HCT116 (cell line): ENCODE measurements around the gene KCNJ14. TPM values are rescaled to one million over a fixed set of nuclear protein-coding genes. Genes with fewer than 3 reads are reported as not detected.

Experiments
- ATAC-seq: fragments of 200-7000 bp; cut with Tn5 transposase; 2 replicates; pipeline ENCODE4 v1.9.1; 2020; ENCODE audit warnings: mild to moderate bottlenecking, moderate library complexity
- BruUV-seq: library from RNA; stranded (reverse); fragments of 400-500 nt; replicated peaks from 2 replicates; lab custom pipeline; 2021; lab: Mats Ljungman, UMichigan
- CTCF ChIA-PET: fragments of 300-600 bp; sonication (Branson Sonifier 250); formaldehyde crosslinking; loops from one replicate; lab custom pipeline; 2021; ENCODE audit warnings: antibody characterized with exemption; lab: Charles Lee
- POLR2A ChIA-PET: fragments of 300-600, 350-600 bp; sonication (Branson Sonifier 250); formaldehyde crosslinking; loops from one replicate; lab custom pipeline; 2021; ENCODE audit warnings: antibody characterized with exemption; lab: Charles Lee
- RAD21 ChIA-PET, 2 experiments: fragments of 300-600 bp; sonication (Branson Sonifier 250); formaldehyde crosslinking; loops; one replicate each; lab custom pipeline; 2023; ENCODE audit warnings: low total read pairs in 2 of 2; ENCODE audit not compliant: uncharacterized antibody in 2 of 2, unreplicated experiment in 2 of 2, low non-redundant PET in 1 of 2; lab: Charles Lee
- DNase-seq: peaks from one replicate; pipeline ENCODE4 v3.0.0-alpha.2; 2010; ENCODE audit warnings: low read depth, low spot score
- H2AFZ ChIP-seq: fragments of 200-600 bp; shearing (Covaris generic), sonication (generic); 2 replicates; pipeline ENCODE4 v1.6.1; 2017; ENCODE audit warnings: low read depth, mixed run types, mixed read lengths, antibody characterized with exemption, low read length; ENCODE audit not compliant: poor library complexity, severe bottlenecking
- H3K27ac ChIP-seq: 2 replicates; pipeline ENCODE4 v1.5.1; 2012; ENCODE audit warnings: low read depth, low read length
- H3K27me3 ChIP-seq: fragments of 200-600 bp; sonication (generic); 2 replicates; pipeline ENCODE4 v1.6.1; 2016; ENCODE audit warnings: mixed run types, low read length, mixed read lengths; ENCODE audit not compliant: insufficient read depth
- H3K36me3 ChIP-seq, 2 experiments: fragments of 200-500 bp in 1 of 2; fragments of 200-600 bp in 1 of 2; sonication (Bioruptor generic) in 1 of 2; sonication (generic) in 1 of 2; 2 replicates each; pipeline versions ENCODE4 v1.5.1 to v1.6.1; 2014 to 2016; ENCODE audit warnings: low read length in 2 of 2, inconsistent platforms in 1 of 2, mixed read lengths in 1 of 2, mixed run types in 1 of 2; ENCODE audit not compliant: insufficient read depth in 2 of 2, control insufficient read depth in 1 of 2
- H3K4me1 ChIP-seq, 2 experiments: fragments of 200-600 bp in 1 of 2; sonication (generic) in 1 of 2; 2 replicates each; pipeline versions ENCODE4 v1.5.1 to v1.6.1; 2012 to 2017; ENCODE audit warnings: low read length in 2 of 2, inconsistent platforms in 1 of 2, mild to moderate bottlenecking in 1 of 2, mixed read lengths in 1 of 2, mixed run types in 1 of 2, moderate library complexity in 1 of 2; ENCODE audit not compliant: insufficient read depth in 2 of 2, control insufficient read depth in 1 of 2
- H3K4me2 ChIP-seq: fragments of 200-600 bp; sonication (generic); 2 replicates; pipeline ENCODE4 v1.6.1; 2017; ENCODE audit warnings: mixed run types, low read length, mixed read lengths
- H3K4me3 ChIP-seq, 2 experiments: fragments of 200-600 bp in 1 of 2; sonication (generic) in 1 of 2; replicated peaks in 1 of 2; 2 replicates each; pipeline ENCODE4 v1.5.1; 2011 to 2016; ENCODE audit warnings: low read length in 2 of 2, control low read depth in 1 of 2, low read depth in 1 of 2, mild to moderate bottlenecking in 1 of 2, mixed read lengths in 1 of 2, mixed run types in 1 of 2
- H3K79me2 ChIP-seq: fragments of 200-600 bp; sonication (generic); 2 replicates; pipeline ENCODE4 v1.6.1; 2017; ENCODE audit warnings: mild to moderate bottlenecking, mixed run types, low read length, moderate library complexity, mixed read lengths; ENCODE audit not compliant: insufficient read depth
- H3K9ac ChIP-seq: fragments of 200-600 bp; sonication (generic); 2 replicates; pipeline ENCODE4 v1.6.1; 2016; ENCODE audit warnings: low read length, mixed read lengths
- H3K9me2 ChIP-seq: fragments of 200-600 bp; sonication (generic), shearing (Covaris generic); 2 replicates; pipeline ENCODE4 v1.6.1; 2017; ENCODE audit warnings: mixed run types, mild to moderate bottlenecking, moderate library complexity; ENCODE audit not compliant: insufficient read depth
- H3K9me3 ChIP-seq, 2 experiments: fragments of 200-500 bp in 1 of 2; fragments of 200-600 bp in 1 of 2; sonication (Bioruptor generic) in 1 of 2; sonication (generic) in 1 of 2; 2 replicates each; pipeline ENCODE4 v1.6.1; 2014 to 2017; ENCODE audit warnings: low read length in 2 of 2, mixed read lengths in 2 of 2, inconsistent platforms in 1 of 2, low read depth in 1 of 2, mild to moderate bottlenecking in 1 of 2, mixed run types in 1 of 2, moderate library complexity in 1 of 2; ENCODE audit not compliant: control insufficient read depth in 1 of 2, insufficient read depth in 1 of 2
- H4K20me1 ChIP-seq: fragments of 200-600 bp; sonication (generic), shearing (Covaris generic); 2 replicates; pipeline ENCODE4 v1.6.1; 2017; ENCODE audit warnings: mixed run types, mild to moderate bottlenecking, moderate library complexity; ENCODE audit not compliant: insufficient read depth
- CBX3 ChIP-seq: IDR thresholded peaks from 2 replicates; pipeline ENCODE4 v1.6.1; 2012; ENCODE audit warnings: low read depth
- CEBPB ChIP-seq: IDR thresholded peaks from 2 replicates; pipeline ENCODE4 v1.6.1; 2012; ENCODE audit warnings: low read depth
- CTCF ChIP-seq, 3 experiments: fragments of 200-600 bp in 1 of 3; sonication (generic) in 1 of 3; IDR thresholded peaks in 2 of 3; conservative IDR thresholded peaks in 1 of 3; 2 replicates each; pipeline ENCODE4 v1.5.1; 2012 to 2017; ENCODE audit warnings: low read depth in 2 of 3, low read length in 2 of 3, antibody characterized with exemption in 1 of 3, borderline replicate concordance in 1 of 3, control low read depth in 1 of 3, mild to moderate bottlenecking in 1 of 3, mixed read lengths in 1 of 3, mixed run types in 1 of 3, moderate library complexity in 1 of 3; ENCODE audit not compliant: insufficient read depth in 1 of 3
- EGR1 ChIP-seq: IDR thresholded peaks from 2 replicates; pipeline ENCODE4 v1.6.1; 2012; ENCODE audit warnings: low read depth
- EZH2 ChIP-seq: fragments of 200-600 bp; sonication (generic); IDR thresholded peaks from 2 replicates; pipeline ENCODE4 v1.6.1; 2017; ENCODE audit warnings: antibody characterized with exemption, mixed run types
- FOSL1 ChIP-seq: IDR thresholded peaks from 2 replicates; pipeline ENCODE4 v1.6.1; 2012; ENCODE audit warnings: low read depth
- JUND ChIP-seq: IDR thresholded peaks from 2 replicates; pipeline ENCODE4 v1.6.1; 2012
- MAX ChIP-seq: IDR thresholded peaks from 2 replicates; pipeline ENCODE4 v1.6.1; 2012
- POLR2A ChIP-seq: IDR thresholded peaks from 2 replicates; pipeline ENCODE4 v1.7.0; 2011; ENCODE audit warnings: borderline replicate concordance; ENCODE audit not compliant: insufficient read depth, insufficient read length; ENCODE audit errors: extremely low read depth
- REST ChIP-seq: IDR thresholded peaks from 2 replicates; pipeline ENCODE4 v1.6.1; 2012; ENCODE audit warnings: low read depth
- SIN3A ChIP-seq: IDR thresholded peaks from 2 replicates; pipeline ENCODE4 v1.6.1; 2012; ENCODE audit warnings: low read depth
- SRF ChIP-seq: IDR thresholded peaks from 2 replicates; pipeline ENCODE4 v1.6.1; 2012; ENCODE audit warnings: low read depth
- TCF7L2 ChIP-seq: IDR thresholded peaks from 2 replicates; pipeline ENCODE4 v1.7.0; 2011; ENCODE audit warnings: borderline replicate concordance, inconsistent platforms; ENCODE audit not compliant: insufficient read depth, insufficient read length; ENCODE audit errors: extremely low read depth
- YY1 ChIP-seq: IDR thresholded peaks from 2 replicates; pipeline ENCODE4 v1.6.1; 2011; ENCODE audit warnings: low read length, low read depth, moderate library complexity, mild to moderate bottlenecking; ENCODE audit not compliant: insufficient replicate concordance; ENCODE audit errors: extremely low read depth
- ZBTB33 ChIP-seq: IDR thresholded peaks from 2 replicates; pipeline ENCODE4 v1.6.1; 2011; ENCODE audit warnings: mild to moderate bottlenecking, low read length, moderate library complexity; ENCODE audit not compliant: insufficient replicate concordance; ENCODE audit errors: extremely low read depth
- ZFX ChIP-seq: fragments of 450-650 bp; IDR thresholded peaks from 2 replicates; pipeline ENCODE4 v1.6.1; 2017
- ZNF274 ChIP-seq: fragments of 200-500 bp; sonication (Bioruptor generic); IDR thresholded peaks from 2 replicates; pipeline ENCODE4 v1.6.1; 2014; ENCODE audit warnings: mild to moderate bottlenecking, low read depth, low read length, inconsistent platforms
- intact Hi-C: fragments of 100-400 bp; cut with micrococcal nuclease; formaldehyde crosslinking; loops from 2 replicates; pipeline ENCODE4 v1.10.0; 2022
- total RNA-seq: library from RNA; stranded (reverse); gene quantifications from one replicate; pipeline ENCODE4 v1.2.1, GENCODE V29; 2021; ENCODE audit not compliant: unreplicated experiment

KCNJ14 gene
- total RNA-seq, 1 experiment from 2014 or later = 2.5 TPM

- ATAC-seq = no peak
- intact Hi-C loops = no loop called here
- ChIA-PET CTCF (no interaction called here), RAD21 (no interaction called here), POLR2A (no interaction called here)
- H3K79me2 ChIP-seq = peaks cover 95% of the 10 kb centered on the region
- no peaks in the 10 kb centered on the region for H3K9me2 ChIP-seq
- no peaks in the 10 kb centered on the region for H3K9me3 ChIP-seq
- no peak overlapping the region for H3K9ac ChIP-seq
- no TSS peak for BruUV-seq
- no peaks in the 10 kb centered on the region; the same call in 1 of the 2 replicates for H4K20me1 ChIP-seq
- H3K36me3 ChIP-seq = peaks cover 22 to 77% of the 10 kb centered on the region in 2 experiments
- H3K4me1 ChIP-seq = peaks cover 0 to 5% of the 10 kb centered on the region in 2 experiments; a peak in 1 of 4 replicates
- TF ChIP-seq ZFX (no peak), JUND (no peak), SIN3A (no peak), CTCF (IDR thresholded peaks at IDR 0.05 in 2 of 3, conservative IDR thresholded peaks at IDR 0.05 in 1 of 3; ENCODE audit: borderline replicate concordance in 1 of 3, insufficient read depth in 1 of 3, low read depth in 2 of 3, low read length in 2 of 3) (no peak), YY1 (no peak), EZH2 (no peak), ZNF274 (no peak), EGR1 (no peak), POLR2A (no peak), CEBPB (no peak), CBX3 (no peak), REST (no peak), MAX (no peak), ZBTB33 (no peak), SRF (no peak), FOSL1 (no peak), TCF7L2 (no peak)
- H3K4me2 ChIP-seq = no peak overlapping the region
- DNase-seq = no peak
- no peak overlapping the region for H3K27ac ChIP-seq
- no peak overlapping the region for H2AFZ ChIP-seq
- H3K4me3 ChIP-seq = no peak overlapping the region
- no peaks in the 10 kb centered on the region for H3K27me3 ChIP-seq
Observed at GRCh38 chr19:48450863-48451262, 4.5 kb upstream of the KCNJ14 start.
